DOHH2 (cell line): ENCODE measurements around the gene IFRD1.

Experiments used
- EZH2phosphoT487 ChIP-seq: fragments of 200-600 bp; sonication (generic); IDR thresholded peaks from 2 replicates; pipeline ENCODE4 v1.6.1; 2017; ENCODE audit warnings: borderline replicate concordance, mild to moderate bottlenecking, antibody characterized with exemption, low read length, moderate library complexity, mixed read lengths
- TF ChIP-seq, protein P1 (sequence below): fragments of 200-600 bp; sonication (generic); IDR thresholded peaks from one replicate; pipeline ENCODE4 v1.5.1; 2014; ENCODE audit warnings: antibody characterized with exemption, mild to moderate bottlenecking, low read depth, low read length; ENCODE audit not compliant: poor library complexity, severe bottlenecking

GRCh38 chr7:112520787-112521186, 70.5 kb downstream of the IFRD1 start:
- TF ChIP-seq, protein P1, sequence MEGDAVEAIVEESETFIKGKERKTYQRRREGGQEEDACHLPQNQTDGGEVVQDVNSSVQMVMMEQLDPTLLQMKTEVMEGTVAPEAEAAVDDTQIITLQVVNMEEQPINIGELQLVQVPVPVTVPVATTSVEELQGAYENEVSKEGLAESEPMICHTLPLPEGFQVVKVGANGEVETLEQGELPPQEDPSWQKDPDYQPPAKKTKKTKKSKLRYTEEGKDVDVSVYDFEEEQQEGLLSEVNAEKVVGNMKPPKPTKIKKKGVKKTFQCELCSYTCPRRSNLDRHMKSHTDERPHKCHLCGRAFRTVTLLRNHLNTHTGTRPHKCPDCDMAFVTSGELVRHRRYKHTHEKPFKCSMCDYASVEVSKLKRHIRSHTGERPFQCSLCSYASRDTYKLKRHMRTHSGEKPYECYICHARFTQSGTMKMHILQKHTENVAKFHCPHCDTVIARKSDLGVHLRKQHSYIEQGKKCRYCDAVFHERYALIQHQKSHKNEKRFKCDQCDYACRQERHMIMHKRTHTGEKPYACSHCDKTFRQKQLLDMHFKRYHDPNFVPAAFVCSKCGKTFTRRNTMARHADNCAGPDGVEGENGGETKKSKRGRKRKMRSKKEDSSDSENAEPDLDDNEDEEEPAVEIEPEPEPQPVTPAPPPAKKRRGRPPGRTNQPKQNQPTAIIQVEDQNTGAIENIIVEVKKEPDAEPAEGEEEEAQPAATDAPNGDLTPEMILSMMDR: no peak
- TF ChIP-seq EZH2phosphoT487: no peak
